Lower leg skin (tissue), 4 donors: ENCODE measurements around the gene PDZRN3. TPM values are rescaled to one million over a fixed set of nuclear protein-coding genes. Genes with fewer than 3 reads are reported as not detected.
A peak's percentile ranks its signal among the peaks of the same experiment; 100 is the strongest.

Experiments used
- DNase-seq, 2 donors: peaks; one replicate each; pipeline ENCODE4 v3.0.0-alpha.2; 2019; ENCODE audit warnings: low spot score in 2 of 2
- H3K4me3 ChIP-seq: fragments of 200-600 bp; sonication (generic); 2 replicates; pipeline ENCODE4 v1.5.1; 2017; ENCODE audit warnings: mild to moderate bottlenecking, low read depth; ENCODE audit not compliant: poor library complexity, severe bottlenecking
- POLR2A ChIP-seq, 2 donors: fragments of 450-650 bp; IDR thresholded peaks; one replicate each; pipeline ENCODE4 v1.6.1; 2016 to 2017; ENCODE audit warnings: antibody characterized with exemption in 2 of 2, mild to moderate bottlenecking in 1 of 2, moderate library complexity in 1 of 2
- WGBS, 2 donors: methylation state at CpG; one replicate each; pipeline ENCODE4 v1.1.5; 2018; 5-methylcytosine and 5-hydroxymethylcytosine counted together
- intact Hi-C: fragments of 100-400 bp; cut with DNase I; formaldehyde crosslinking; loops from one replicate; pipeline ENCODE4 v1.15.0; 2023; ENCODE audit warnings: low total_unique reads
- total RNA-seq, 4 donors: library from RNA; depleted of rRNA; stranded (reverse); fragments of >200 nt; gene quantifications; one replicate each; pipeline ENCODE4 v1.1.0, GENCODE V29; 2016
- TF ChIP-seq, protein P1 (sequence below), 3 donors: fragments of 450-650 bp; IDR thresholded peaks; one replicate each; pipeline ENCODE4 v1.5.1; 2016; ENCODE audit warnings: antibody characterized with exemption in 3 of 3, mild to moderate bottlenecking in 3 of 3, moderate library complexity in 2 of 3

PDZRN3 gene
- 10 to 100 TPM in 3 of 4 donors, 1 to 10 TPM in 1; 9.7 to 29.9 (median 13.4) TPM for total RNA-seq

DNA sequence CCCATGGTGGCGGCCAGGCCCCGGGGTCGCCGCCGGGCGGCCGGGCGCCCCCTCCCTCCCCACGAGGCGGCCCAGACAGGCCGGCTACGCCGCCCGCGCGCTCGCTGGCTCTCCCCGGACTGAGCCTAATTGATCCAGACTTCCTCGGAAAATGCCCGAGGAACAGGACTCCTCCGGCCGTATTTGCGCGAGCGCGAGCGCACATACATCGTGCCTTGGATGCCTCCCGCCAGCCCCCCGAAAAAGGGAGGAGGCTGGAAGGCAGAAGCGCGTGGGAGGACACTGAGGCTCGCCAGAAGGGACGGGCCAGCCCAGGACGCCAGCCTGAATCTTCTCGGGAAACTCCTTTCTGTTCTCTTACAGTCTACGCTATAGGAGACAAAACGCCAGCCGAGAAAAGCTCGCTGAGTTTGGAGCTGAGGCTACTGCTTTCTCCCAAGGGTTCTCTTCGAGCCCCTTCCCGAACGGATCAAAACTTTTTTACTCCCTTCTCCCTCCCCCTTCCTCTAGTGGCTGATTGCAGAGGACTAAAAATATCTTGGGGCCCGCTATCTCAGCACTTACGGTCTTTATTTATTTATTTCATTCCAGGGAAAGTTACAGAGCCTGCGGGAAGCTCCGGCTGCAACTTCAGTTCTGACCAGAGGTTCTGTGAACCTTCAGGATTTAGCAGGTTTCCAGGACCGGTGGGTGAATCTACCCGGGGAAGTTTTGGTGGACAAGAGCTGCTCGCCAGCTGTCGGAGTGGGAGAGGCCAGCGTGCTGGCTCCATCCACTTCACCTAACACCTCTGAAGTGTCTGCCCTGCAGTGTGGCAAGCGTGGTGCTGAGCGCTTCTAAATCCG, at the start of gene PDZRN3:
Gene PDZRN3 (minus strand): TSS at position 121 of the 845 bp plus-strand sequence.
- WGBS, 2 donors, result 2% methylated on average over 36 to 38 of the region's 55 CpGs
- intact Hi-C loops, result no loop called here
- no peak for TF ChIP-seq POLR2A (IDR thresholded peaks at IDR 0.05)
- TF ChIP-seq, protein P1, sequence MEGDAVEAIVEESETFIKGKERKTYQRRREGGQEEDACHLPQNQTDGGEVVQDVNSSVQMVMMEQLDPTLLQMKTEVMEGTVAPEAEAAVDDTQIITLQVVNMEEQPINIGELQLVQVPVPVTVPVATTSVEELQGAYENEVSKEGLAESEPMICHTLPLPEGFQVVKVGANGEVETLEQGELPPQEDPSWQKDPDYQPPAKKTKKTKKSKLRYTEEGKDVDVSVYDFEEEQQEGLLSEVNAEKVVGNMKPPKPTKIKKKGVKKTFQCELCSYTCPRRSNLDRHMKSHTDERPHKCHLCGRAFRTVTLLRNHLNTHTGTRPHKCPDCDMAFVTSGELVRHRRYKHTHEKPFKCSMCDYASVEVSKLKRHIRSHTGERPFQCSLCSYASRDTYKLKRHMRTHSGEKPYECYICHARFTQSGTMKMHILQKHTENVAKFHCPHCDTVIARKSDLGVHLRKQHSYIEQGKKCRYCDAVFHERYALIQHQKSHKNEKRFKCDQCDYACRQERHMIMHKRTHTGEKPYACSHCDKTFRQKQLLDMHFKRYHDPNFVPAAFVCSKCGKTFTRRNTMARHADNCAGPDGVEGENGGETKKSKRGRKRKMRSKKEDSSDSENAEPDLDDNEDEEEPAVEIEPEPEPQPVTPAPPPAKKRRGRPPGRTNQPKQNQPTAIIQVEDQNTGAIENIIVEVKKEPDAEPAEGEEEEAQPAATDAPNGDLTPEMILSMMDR (IDR thresholded peaks at IDR 0.05), result no peak
- DNase-seq, result peak; percentile 31 to 90
- peak within 1 kb of the TSS; percentile 28 for H3K4me3 ChIP-seq

DNA sequence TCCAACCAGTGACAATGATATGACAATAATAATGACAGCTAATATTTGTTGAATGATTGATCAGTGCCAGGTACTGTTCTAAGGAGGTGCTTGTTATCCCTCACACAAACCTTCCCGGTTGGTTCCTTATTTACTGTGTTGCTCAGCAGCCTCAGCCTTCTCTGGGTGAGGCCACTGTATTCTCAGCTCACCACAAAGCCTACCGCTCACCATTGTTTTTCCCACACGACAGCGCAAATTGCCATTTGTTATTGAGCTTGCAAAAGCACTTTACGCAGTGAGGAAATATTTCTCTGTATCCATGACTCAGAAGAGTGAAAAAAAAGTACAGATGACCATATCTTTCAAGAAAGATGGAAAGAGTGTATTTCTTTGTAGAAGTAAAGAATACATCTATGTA, 49.5 kb upstream of the PDZRN3 start:
- no peak overlapping the region for H3K4me3 ChIP-seq
- intact Hi-C loops, result no loop called here
- 64 to 69% methylated on average over 5 of the region's 5 CpGs for WGBS, 2 donors
- TF ChIP-seq POLR2A (IDR thresholded peaks at IDR 0.05), result no peak
- TF ChIP-seq, protein P1 (IDR thresholded peaks at IDR 0.05), result no peak
- DNase-seq, result no peak

DNA sequence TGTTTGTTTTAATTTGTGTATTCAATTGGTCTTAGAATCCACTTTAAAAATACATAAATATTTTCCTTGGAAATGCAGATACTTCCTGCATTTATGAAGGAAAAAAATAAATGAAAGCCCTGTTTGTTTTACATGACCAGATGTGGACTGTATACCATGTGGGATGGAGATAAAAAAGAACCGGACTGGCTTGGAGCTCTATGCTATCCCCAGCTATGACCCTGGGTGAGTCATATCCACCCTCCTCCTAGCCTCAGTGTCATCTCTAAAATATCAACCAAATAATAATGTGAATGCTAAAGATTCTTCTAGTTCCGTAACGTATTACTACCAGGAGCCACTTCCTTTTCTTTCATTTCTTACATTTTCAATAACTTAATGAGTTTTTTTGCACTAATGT, 44.5 kb upstream of the PDZRN3 start:
- DNase-seq, result no peak
- TF ChIP-seq POLR2A (IDR thresholded peaks at IDR 0.05), result no peak
- TF ChIP-seq, protein P1 (IDR thresholded peaks at IDR 0.05), result no peak
- intact Hi-C loops, result no loop called here
- 70 to 79% methylated on average over 3 of the region's 3 CpGs for WGBS, 2 donors
- no peak overlapping the region for H3K4me3 ChIP-seq

DNA sequence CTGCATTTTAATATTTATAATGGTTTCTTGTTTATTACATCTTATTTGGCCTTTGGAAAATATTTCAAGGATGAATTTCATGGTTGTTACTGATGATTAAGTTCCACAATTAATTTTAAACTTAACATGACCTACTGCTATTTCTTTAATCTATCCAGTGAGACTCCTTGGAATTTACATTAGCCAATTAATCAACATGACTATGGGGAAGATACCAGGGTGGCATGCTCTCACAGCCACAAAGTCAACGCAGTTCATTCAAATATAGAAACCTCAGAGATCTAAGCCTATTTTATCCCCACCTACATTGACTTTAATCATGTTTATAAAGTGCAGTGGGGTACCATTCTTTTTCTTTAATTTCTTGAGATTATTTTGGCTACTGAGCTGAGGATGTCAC, 43.6 kb upstream of the PDZRN3 start:
- WGBS, 2 donors, result 69 to 80% methylated on average over 1 of the region's 1 CpG
- TF ChIP-seq POLR2A (IDR thresholded peaks at IDR 0.05), result no peak
- TF ChIP-seq, protein P1 (IDR thresholded peaks at IDR 0.05), result no peak
- intact Hi-C loops, result no loop called here
- H3K4me3 ChIP-seq, result no peak overlapping the region
- no peak for DNase-seq

DNA sequence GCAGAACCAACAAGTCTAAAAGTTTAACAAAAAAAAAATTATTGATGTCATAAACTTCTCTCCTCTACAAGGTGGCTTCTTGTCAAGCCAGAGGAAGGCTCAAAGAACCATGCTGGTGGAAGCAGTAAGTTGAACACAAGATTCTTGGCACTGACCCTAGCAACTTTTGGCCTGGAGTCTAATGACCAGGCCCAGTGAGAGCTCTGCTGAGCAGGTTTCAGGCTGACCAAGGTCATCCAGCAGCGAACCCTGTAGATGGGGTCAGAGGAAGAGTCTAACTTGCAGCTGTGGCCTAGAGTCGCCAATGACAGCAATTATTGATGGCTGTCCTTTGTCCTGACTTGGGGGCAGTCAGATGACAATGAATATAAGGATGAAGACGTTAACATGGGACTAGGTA, 43.1 kb upstream of the PDZRN3 start:
- 61 to 82% methylated on average over 3 of the region's 3 CpGs for WGBS, 2 donors
- H3K4me3 ChIP-seq, result no peak overlapping the region
- no peak for TF ChIP-seq POLR2A (IDR thresholded peaks at IDR 0.05)
- TF ChIP-seq, protein P1 (IDR thresholded peaks at IDR 0.05), result no peak
- DNase-seq, result no peak
- intact Hi-C loops, result no loop called here
